NT2/D1 (cell line): ENCODE results near the gene SIDT1.

Experiments used
- YY1 ChIP-seq: IDR thresholded peaks from 2 replicates; pipeline ENCODE4 v1.6.1; 2011; ENCODE audit not compliant: insufficient read length, insufficient read depth
- ZNF274 ChIP-seq: IDR thresholded peaks from 2 replicates; pipeline ENCODE4 v1.6.1; 2011; ENCODE audit warnings: mild to moderate bottlenecking, low read depth, low read length

- no peak for TF ChIP-seq ZNF274
- no peak for TF ChIP-seq YY1
These were observed 97.4 kb downstream of the SIDT1 start for GRCh38 chr3:113629584-113630421.
